ENCODE results near the gene CPN2.

Gene CPN2

GRCh38 chr3:194293546-194294198 is 57.5 kb downstream of the CPN2 start:
- no peak for DNase-seq (ENCODE audit: low read depth)

GRCh38 chr3:194292331-194292730 is 58.8 kb downstream of the CPN2 start:
- DNase-seq (ENCODE audit: low read depth) = no peak

Measured in stimulated activated CD4-positive, alpha-beta T cell treated with anti-CD3 and anti-CD28 coated beads, Interleukin-2, amount 100 ng/mL, for 4 hours (primary cell).